GM03348 (cell line): ENCODE measurements around the gene TMCC2.
"Not testable (repeated sequence)": the region's sequence is repeated elsewhere in the genome, so short reads cannot be mapped to it uniquely, and the experiment has no call there.

ENCODE experiments used
- DNase-seq: peaks from one replicate; pipeline ENCODE4 v3.0.0; 2012; ENCODE audit warnings: low spot score

TMCC2 gene

GRCh38 chr1:205261946-205262691, 34.4 kb downstream of the TMCC2 start:
- peak; percentile 59 for DNase-seq

- DNase-seq = no peak
Measured at GRCh38 chr1:205262731-205263171, 35.0 kb downstream of the TMCC2 start.

- no peak for DNase-seq
Measured at GRCh38 chr1:205263580-205264190, 35.9 kb downstream of the TMCC2 start.

GRCh38 chr1:205266611-205267305, 39.0 kb downstream of the TMCC2 start:
- DNase-seq = no peak

- DNase-seq = no peak
Measured at GRCh38 chr1:205267306-205267902, 39.7 kb downstream of the TMCC2 start.

- DNase-seq = no peak
Measured at GRCh38 chr1:205268846-205269680, 41.3 kb downstream of the TMCC2 start.

GRCh38 chr1:205269711-205270110, 42.0 kb downstream of the TMCC2 start:
- no peak for DNase-seq

- no peak for DNase-seq
Measured at GRCh38 chr1:205270271-205270670, 42.5 kb downstream of the TMCC2 start.

- peak; percentile 64 for DNase-seq
Measured at GRCh38 chr1:205270764-205271163, 43.0 kb downstream of the TMCC2 start.

GRCh38 chr1:205271277-205271676, 43.5 kb downstream of the TMCC2 start:
- peak; percentile 65 for DNase-seq

GRCh38 chr1:205271745-205272144, 44.0 kb downstream of the TMCC2 start:
- DNase-seq = no peak

- DNase-seq = no peak
Measured at GRCh38 chr1:205272536-205272935, 44.8 kb downstream of the TMCC2 start.

- DNase-seq = peak; percentile 89
Measured at GRCh38 chr1:205273551-205273982, 45.8 kb downstream of the TMCC2 start.

GRCh38 chr1:205274041-205274691, 46.4 kb downstream of the TMCC2 start:
- no peak for DNase-seq

- no peak for DNase-seq
Measured at GRCh38 chr1:205275133-205275532, 47.4 kb downstream of the TMCC2 start.

- no peak for DNase-seq
Measured at GRCh38 chr1:205275916-205276688, 48.4 kb downstream of the TMCC2 start.

GRCh38 chr1:205276689-205277065, 48.9 kb downstream of the TMCC2 start:
- no peak for DNase-seq

- no peak for DNase-seq
Measured at GRCh38 chr1:205279986-205280385, 52.2 kb downstream of the TMCC2 start.

GRCh38 chr1:205280666-205281395, 53.1 kb downstream of the TMCC2 start:
- not testable (repeated sequence) for DNase-seq
